Ovary (tissue), 3 donors: ENCODE data around the gene KIT.

ENCODE experiments used
- EP300 ChIP-seq: sonication (generic); formaldehyde crosslinking; IDR thresholded peaks from one replicate; pipeline ENCODE4 v1.6.1; 2017; ENCODE audit warnings: antibody characterized with exemption
- POLR2A ChIP-seq: fragments of 450-650 bp; IDR thresholded peaks from one replicate; pipeline ENCODE4 v1.6.1; 2017; ENCODE audit warnings: antibody characterized with exemption, mild to moderate bottlenecking, moderate library complexity
- TF ChIP-seq, protein P1 (sequence below), 3 donors: fragments of 450-650 bp in 2 of 3; fragments of 200-600 bp in 1 of 3; IDR thresholded peaks; one replicate each; pipeline versions ENCODE4 v1.5.1 to v1.8.0; 2016 to 2022; ENCODE audit warnings: antibody characterized with exemption in 3 of 3, mild to moderate bottlenecking in 1 of 3
- donor health status: DM: no; HTN: no; CAD: no.

DNA sequence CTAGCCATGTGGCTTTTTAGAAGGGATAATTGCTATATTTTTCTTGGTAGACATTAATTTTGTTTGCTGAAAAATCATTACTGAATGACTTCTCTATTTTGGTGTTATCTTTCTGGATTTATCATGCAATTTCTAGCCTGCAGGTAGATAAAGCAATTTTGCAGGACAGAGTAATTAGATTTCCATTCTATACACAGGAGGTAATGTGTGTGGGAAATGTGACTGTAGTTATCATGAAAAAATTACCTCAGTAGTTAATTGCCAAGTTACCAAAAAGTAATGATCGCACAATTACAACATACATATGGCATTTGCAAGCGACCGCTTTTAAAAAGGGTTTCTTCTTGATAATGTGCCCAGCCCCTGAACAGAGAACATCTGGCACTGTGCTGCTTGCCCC is 66.1 kb downstream of the KIT start:
- TF ChIP-seq, protein P1, sequence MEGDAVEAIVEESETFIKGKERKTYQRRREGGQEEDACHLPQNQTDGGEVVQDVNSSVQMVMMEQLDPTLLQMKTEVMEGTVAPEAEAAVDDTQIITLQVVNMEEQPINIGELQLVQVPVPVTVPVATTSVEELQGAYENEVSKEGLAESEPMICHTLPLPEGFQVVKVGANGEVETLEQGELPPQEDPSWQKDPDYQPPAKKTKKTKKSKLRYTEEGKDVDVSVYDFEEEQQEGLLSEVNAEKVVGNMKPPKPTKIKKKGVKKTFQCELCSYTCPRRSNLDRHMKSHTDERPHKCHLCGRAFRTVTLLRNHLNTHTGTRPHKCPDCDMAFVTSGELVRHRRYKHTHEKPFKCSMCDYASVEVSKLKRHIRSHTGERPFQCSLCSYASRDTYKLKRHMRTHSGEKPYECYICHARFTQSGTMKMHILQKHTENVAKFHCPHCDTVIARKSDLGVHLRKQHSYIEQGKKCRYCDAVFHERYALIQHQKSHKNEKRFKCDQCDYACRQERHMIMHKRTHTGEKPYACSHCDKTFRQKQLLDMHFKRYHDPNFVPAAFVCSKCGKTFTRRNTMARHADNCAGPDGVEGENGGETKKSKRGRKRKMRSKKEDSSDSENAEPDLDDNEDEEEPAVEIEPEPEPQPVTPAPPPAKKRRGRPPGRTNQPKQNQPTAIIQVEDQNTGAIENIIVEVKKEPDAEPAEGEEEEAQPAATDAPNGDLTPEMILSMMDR (IDR thresholded peaks at IDR 0.05) = no peak
- no peak for TF ChIP-seq POLR2A
- no peak for TF ChIP-seq EP300
